Nephron progenitor cell (in vitro differentiated cells): ENCODE results near the gene PLEK2.

Source experiments
- DNase-seq: peaks from one replicate; pipeline ENCODE4 v3.0.0; 2021
- H3K27ac Mint-ChIP-seq: 2 replicates; pipeline ENCODE4 v1.8.0; 2021; ENCODE audit warnings: mild to moderate bottlenecking, moderate library complexity, mixed read lengths
- H3K27me3 Mint-ChIP-seq: 2 replicates; pipeline ENCODE4 v1.8.0; 2021; ENCODE audit warnings: mild to moderate bottlenecking, low read depth, mixed read lengths; ENCODE audit not compliant: poor library complexity
- H3K36me3 Mint-ChIP-seq: 2 replicates; pipeline ENCODE4 v1.8.0; 2021; ENCODE audit warnings: low read depth, mixed read lengths
- H3K4me1 Mint-ChIP-seq: 2 replicates; pipeline ENCODE4 v1.8.0; 2021; ENCODE audit warnings: mixed read lengths
- H3K4me3 Mint-ChIP-seq: 2 replicates; pipeline ENCODE4 v1.8.0; 2021; ENCODE audit warnings: mild to moderate bottlenecking, moderate library complexity, mixed read lengths
- H3K9me3 Mint-ChIP-seq: 2 replicates; pipeline ENCODE4 v1.8.0; 2021; ENCODE audit warnings: mild to moderate bottlenecking, moderate library complexity, mixed read lengths
- TF ChIP-seq, protein P1 (sequence below): fragments of 200-600 bp; sonication (generic); IDR thresholded peaks from 2 replicates; pipeline ENCODE4 v1.5.0; 2021; ENCODE audit warnings: antibody characterized with exemption

PLEK2 gene

DNA sequence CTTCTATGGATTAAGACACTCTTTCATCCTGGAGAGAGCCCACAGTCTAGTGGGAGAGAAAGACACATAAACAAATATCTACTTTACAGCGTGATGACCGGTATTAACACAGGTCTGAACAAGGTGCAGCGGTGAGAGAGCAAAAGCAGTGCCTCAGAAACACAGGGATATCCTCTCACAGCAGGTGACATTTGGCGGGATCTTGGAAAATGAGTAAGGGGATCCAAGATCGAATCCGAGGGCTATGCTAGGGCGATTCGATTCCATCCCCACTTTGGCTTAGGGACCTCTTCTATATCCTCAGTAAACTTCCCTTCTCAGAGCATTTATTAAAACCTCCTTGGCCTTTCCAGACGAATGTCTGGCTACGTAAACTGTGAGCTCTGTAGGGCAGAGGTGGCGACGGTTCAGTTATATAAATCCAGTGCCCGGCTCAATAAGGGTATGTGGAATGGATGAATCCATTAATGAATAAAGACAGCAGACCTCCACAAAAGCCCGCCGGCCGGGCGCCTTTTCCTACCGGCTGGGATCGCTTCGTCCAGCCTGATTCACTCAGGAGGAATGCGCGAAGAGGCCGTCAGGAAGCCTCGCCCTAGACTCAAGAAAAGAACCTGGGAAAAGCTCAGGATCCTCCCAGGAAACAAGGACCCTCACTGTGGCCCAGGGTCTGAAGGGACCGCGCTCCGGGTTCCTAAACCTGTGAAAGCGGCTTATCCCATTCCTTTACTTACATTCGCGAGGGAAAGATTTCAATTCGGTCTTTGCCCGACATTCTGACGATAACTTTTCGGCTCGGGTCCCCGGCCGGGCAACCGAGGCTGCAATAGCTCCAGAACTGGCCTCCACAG is 52.8 kb downstream of the PLEK2 start:
- peak overlapping the region; percentile 99 for H3K27ac Mint-ChIP-seq
- peak overlapping the region; percentile 99 for H3K4me3 Mint-ChIP-seq
- peaks cover 5% of the 10 kb centered on the region for H3K36me3 Mint-ChIP-seq
- no peaks in the 10 kb centered on the region for H3K27me3 Mint-ChIP-seq
- DNase-seq: peak; percentile 44
- H3K9me3 Mint-ChIP-seq: no peaks in the 10 kb centered on the region
- peaks cover 69% of the 10 kb centered on the region for H3K4me1 Mint-ChIP-seq
- TF ChIP-seq, protein P1, sequence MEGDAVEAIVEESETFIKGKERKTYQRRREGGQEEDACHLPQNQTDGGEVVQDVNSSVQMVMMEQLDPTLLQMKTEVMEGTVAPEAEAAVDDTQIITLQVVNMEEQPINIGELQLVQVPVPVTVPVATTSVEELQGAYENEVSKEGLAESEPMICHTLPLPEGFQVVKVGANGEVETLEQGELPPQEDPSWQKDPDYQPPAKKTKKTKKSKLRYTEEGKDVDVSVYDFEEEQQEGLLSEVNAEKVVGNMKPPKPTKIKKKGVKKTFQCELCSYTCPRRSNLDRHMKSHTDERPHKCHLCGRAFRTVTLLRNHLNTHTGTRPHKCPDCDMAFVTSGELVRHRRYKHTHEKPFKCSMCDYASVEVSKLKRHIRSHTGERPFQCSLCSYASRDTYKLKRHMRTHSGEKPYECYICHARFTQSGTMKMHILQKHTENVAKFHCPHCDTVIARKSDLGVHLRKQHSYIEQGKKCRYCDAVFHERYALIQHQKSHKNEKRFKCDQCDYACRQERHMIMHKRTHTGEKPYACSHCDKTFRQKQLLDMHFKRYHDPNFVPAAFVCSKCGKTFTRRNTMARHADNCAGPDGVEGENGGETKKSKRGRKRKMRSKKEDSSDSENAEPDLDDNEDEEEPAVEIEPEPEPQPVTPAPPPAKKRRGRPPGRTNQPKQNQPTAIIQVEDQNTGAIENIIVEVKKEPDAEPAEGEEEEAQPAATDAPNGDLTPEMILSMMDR: no peak

- Mint-ChIP-seq H3K27ac (peak overlapping the region; percentile 90), H3K27me3 (no peaks in the 10 kb centered on the region), H3K4me3 (peak overlapping the region; percentile 99), H3K9me3 (no peaks in the 10 kb centered on the region), H3K36me3 (peaks cover 3% of the 10 kb centered on the region), H3K4me1 (peaks cover 63% of the 10 kb centered on the region)
- TF ChIP-seq, protein P1: no peak
- peak; percentile 25 for DNase-seq
These were observed 54.0 kb downstream of the PLEK2 start for GRCh38 chr14:67357969-67358354.

DNA sequence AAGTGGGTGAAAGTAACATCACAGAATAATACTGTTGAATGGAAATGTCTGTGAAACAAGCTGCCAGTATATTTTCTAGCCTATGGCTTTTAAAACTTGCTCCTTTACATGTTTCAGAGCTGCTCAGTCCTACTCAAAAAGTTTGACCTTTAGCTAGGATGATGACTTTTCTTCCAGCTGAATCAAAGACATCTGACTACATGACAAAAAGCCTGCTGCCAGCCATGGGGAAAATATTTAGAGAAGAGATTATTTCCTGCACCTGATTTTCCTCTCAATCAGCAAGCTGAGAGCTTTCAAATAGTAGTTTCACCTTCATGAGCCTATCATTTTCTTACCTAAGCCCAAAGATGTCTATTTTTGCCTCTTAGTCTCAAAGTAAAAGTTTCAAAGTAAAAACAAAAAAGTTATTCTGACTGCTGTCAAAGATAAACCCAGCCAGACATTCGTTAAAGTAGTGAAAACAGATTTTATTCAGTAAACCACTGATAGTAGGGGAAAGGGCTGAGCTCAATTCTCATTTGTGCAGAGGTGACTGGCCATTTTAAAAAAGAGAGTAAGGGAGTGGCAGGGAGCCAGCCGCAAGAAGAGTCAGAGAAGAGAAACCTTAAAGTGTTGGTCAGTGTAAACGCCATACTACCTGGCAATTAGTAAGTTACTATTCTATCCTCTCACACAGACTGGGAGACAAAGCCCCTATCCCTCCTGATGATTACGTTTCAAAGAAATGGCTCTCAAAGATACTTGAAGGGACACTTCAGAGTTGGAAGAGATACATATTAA is 54.6 kb downstream of the PLEK2 start:
- no peak for DNase-seq

GRCh38 chr14:67352055-67352454 is 59.9 kb downstream of the PLEK2 start:
- H3K4me3 Mint-ChIP-seq: no peak overlapping the region
- no peaks in the 10 kb centered on the region for H3K27me3 Mint-ChIP-seq
- H3K9me3 Mint-ChIP-seq: no peaks in the 10 kb centered on the region
- H3K36me3 Mint-ChIP-seq: peaks cover 32% of the 10 kb centered on the region
- no peak overlapping the region for H3K27ac Mint-ChIP-seq
- TF ChIP-seq, protein P1: no peak
- no peak for DNase-seq
- peaks cover 20% of the 10 kb centered on the region for H3K4me1 Mint-ChIP-seq

More for the DNA sequence above, 54.6 kb downstream of the PLEK2 start:
- Mint-ChIP-seq H3K27ac (peak overlapping the region; percentile 59), H3K36me3 (peaks cover 6% of the 10 kb centered on the region), H3K4me1 (peaks cover 57% of the 10 kb centered on the region), H3K4me3 (peak overlapping the region; percentile 99), H3K27me3 (no peaks in the 10 kb centered on the region), H3K9me3 (no peaks in the 10 kb centered on the region)
- TF ChIP-seq, protein P1: no peak

GRCh38 chr14:67345583-67345982 is 66.4 kb downstream of the PLEK2 start:
- Mint-ChIP-seq H3K9me3 (peaks cover 4% of the 10 kb centered on the region), H3K27me3 (no peaks in the 10 kb centered on the region), H3K4me1 (no peaks in the 10 kb centered on the region), H3K4me3 (no peak overlapping the region), H3K36me3 (peaks cover 57% of the 10 kb centered on the region), H3K27ac (no peak overlapping the region)
- TF ChIP-seq, protein P1: no peak
- DNase-seq: no peak
